KMS-11 (cell line): ENCODE data around the gene TCTA.

Source experiments
- H2AFZ ChIP-seq: fragments of 200-600 bp; sonication (generic); 2 replicates; pipeline ENCODE4 v1.6.1; 2016; ENCODE audit warnings: antibody characterized with exemption, mixed run types, low read depth
- H3K27ac ChIP-seq: fragments of 200-600 bp; sonication (generic); 2 replicates; pipeline ENCODE4 v1.6.1; 2016; ENCODE audit warnings: mild to moderate bottlenecking, mixed run types
- H3K27me3 ChIP-seq: fragments of 200-600 bp; sonication (generic); 2 replicates; pipeline ENCODE4 v1.6.1; 2017; ENCODE audit warnings: mild to moderate bottlenecking, low read depth, mixed run types, moderate library complexity; ENCODE audit not compliant: insufficient read depth
- H3K36me3 ChIP-seq: fragments of 200-600 bp; sonication (generic); 2 replicates; pipeline ENCODE4 v1.6.1; 2017; ENCODE audit warnings: mild to moderate bottlenecking, mixed run types; ENCODE audit not compliant: insufficient read depth
- H3K4me1 ChIP-seq: fragments of 200-600 bp; sonication (generic); 2 replicates; pipeline ENCODE4 v1.6.1; 2016; ENCODE audit warnings: mild to moderate bottlenecking, low read depth, mixed run types; ENCODE audit not compliant: poor library complexity, severe bottlenecking
- H3K4me2 ChIP-seq: fragments of 200-600 bp; sonication (generic); 2 replicates; pipeline ENCODE4 v1.7.0; 2016; ENCODE audit warnings: mild to moderate bottlenecking, mixed run types
- H3K4me3 ChIP-seq: fragments of 200-600 bp; sonication (generic); IDR thresholded peaks from 2 replicates; pipeline ENCODE4 v1.6.1; 2017; ENCODE audit warnings: low read depth, low read length, mixed read lengths; ENCODE audit not compliant: insufficient read depth
- H3K79me2 ChIP-seq: fragments of 200-600 bp; sonication (generic); 2 replicates; pipeline ENCODE4 v1.6.1; 2016; ENCODE audit warnings: low read depth, mixed run types; ENCODE audit not compliant: insufficient read depth
- H3K9ac ChIP-seq: fragments of 200-600 bp; sonication (generic); 2 replicates; pipeline ENCODE4 v1.6.1; 2016; ENCODE audit warnings: mild to moderate bottlenecking, mixed run types
- H4K20me1 ChIP-seq: fragments of 200-600 bp; sonication (generic); 2 replicates; pipeline ENCODE4 v1.6.1; 2016; ENCODE audit warnings: mild to moderate bottlenecking, mixed run types; ENCODE audit not compliant: insufficient read depth
- CTCF ChIP-seq: fragments of 200-600 bp; sonication (generic); conservative IDR thresholded peaks from 2 replicates; pipeline ENCODE4 v1.6.1; 2017; ENCODE audit warnings: low read depth, mild to moderate bottlenecking, antibody characterized with exemption, low read length, moderate library complexity, mixed read lengths

TCTA gene

GRCh38 chr3:49465270-49466034 lies 53.2 kb downstream of the TCTA start:
- Histone ChIP-seq H3K27ac (no peak overlapping the region), H3K27me3 (no peaks in the 10 kb centered on the region), H3K36me3 (no peaks in the 10 kb centered on the region), H4K20me1 (no peaks in the 10 kb centered on the region), H3K79me2 (no peaks in the 10 kb centered on the region), H3K4me1 (peaks cover 17% of the 10 kb centered on the region), H3K4me3 (no peak overlapping the region), H3K4me2 (no peak overlapping the region), H3K9ac (no peak overlapping the region), H2AFZ (no peak overlapping the region)
- no peak for TF ChIP-seq CTCF
